ENCODE measurements around the gene ITGB5.
"Not testable (repeated sequence)": the region's sequence is repeated elsewhere in the genome, so short reads cannot be mapped to it uniquely, and the experiment has no call there.

Gene ITGB5

GRCh38 chr3:124770336-124771082 is 116.7 kb downstream of the ITGB5 start:
- DNase-seq (ENCODE audit: low spot score): peak; percentile 16

DNA sequence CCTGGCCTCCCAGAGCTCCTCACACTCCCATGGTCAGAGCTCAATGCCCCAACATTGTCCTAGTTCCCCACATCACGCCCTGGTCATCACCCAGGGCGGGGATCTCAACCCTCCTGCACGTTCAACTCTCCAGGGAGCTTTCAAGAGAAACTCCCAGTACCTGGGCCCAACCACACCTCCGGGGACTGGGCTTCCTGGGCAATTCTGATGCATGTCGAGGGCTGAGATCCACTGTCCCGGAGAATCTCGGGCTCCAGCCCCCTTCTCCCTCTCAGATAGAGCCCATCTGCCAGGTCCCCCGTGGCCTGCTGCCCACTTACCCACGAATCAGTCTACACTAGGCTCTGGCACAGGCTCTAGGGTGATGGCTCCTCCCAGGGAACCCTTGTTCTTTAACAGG is 117.7 kb downstream of the ITGB5 start:
- DNase-seq (ENCODE audit: low spot score): no peak

DNA sequence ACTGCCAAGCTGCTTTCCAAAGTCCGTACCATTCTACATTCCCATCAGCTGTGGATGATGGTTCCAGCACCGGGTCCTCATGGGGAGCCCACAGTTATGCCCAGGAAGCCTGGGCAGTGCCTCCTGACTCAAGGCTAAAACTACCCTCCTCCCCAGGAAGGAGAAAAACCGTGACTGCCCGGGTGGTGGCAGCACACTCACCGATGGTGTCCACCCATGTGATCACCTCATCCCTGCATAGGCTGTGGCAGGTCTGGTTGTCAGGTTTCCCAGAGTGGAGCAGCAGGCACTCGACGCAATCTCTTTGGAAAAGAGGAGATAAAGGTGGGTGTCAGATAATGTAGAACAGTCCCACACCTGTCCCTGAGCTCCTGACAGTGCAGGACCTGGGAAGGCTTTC is 118.4 kb downstream of the ITGB5 start:
- DNase-seq (ENCODE audit: low spot score): no peak

DNA sequence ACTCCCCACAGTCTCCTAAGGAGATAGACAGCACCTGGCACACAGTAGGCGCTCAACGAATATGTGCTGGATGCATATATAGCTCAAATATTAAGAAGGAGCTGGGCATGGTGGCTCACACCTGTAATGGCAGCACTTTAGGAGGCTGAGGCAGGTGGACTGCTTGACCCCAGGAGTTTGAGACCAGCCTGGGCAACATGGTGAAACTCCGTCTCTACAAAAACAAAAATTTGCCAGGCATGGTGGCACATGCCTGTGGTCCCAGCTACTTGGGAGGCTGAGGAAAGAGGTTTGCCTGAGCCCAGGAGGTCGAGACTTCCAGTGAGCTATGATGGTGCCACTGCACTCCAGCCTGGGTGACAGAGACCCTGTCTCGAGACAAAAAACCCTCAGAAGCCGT is 119.5 kb downstream of the ITGB5 start:
- no peak for DNase-seq (ENCODE audit: low spot score)

DNA sequence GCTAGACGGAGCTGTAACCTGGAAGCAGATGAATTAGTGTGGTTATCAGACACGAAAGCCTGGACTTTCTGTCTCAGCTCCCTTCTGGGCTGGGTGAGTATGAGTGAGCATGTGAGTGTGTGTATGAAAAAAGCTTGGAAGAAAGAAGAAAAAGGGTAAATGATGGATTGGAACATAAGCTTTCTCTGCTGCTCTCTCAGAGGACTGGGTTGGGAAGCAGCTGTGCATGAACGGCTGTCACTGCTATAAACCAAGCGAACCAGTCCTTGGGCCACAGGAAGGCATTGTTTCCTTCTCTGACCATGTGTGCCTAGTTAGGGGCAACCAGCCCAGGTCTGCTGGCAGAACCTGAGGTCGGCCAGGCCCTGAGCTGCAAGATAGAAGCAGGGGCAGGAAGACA is 119.9 kb downstream of the ITGB5 start:
- no peak for DNase-seq (ENCODE audit: low spot score)

DNA sequence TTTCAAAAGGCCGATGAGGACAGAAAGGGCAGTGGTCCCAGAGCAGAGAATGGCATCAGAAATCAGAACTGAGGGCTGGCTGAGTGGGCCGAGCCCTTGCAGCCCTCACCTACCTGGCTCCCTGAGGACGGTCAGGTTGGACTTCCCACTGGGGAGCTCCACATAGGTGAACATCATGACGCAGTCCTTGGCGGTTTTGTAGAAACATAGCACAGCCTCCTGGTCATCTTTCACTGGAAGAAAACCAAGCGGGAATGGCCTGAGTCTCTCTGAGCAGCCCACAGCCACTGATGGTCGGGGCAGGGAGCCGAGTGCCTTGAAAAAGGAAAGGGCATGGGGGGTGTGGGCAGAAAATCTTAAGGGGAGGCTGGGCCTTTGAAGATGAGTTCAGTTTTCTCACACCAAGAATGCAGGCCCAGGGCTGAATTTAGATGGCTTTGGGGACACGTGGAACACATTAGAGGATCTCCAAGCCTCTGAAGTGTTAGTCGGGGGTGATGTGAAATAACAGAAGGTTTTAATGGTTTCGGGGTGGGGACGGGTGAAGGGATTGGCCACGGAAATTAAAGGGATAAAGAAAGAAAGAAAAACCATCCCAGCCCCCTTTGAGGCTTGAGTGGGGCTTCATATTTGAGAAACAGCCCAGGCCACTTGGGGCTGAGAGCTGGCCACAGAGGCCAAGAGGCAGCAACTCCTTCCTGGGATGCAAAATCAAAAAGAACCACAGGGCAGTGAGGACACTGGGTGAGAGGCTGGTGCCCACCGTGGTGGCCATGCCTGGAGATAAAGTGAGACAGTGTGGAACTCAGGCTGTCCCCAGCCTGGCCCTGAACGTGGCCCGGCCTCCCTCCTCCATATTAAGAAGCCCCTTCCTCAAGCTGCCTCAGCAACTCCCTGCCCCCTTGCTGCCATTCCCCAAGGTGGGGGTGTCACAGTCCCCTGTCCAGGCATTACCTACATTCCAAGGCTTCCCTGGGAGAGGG is 120.8 kb downstream of the ITGB5 start:
- no peak for DNase-seq (ENCODE audit: low spot score)

DNA sequence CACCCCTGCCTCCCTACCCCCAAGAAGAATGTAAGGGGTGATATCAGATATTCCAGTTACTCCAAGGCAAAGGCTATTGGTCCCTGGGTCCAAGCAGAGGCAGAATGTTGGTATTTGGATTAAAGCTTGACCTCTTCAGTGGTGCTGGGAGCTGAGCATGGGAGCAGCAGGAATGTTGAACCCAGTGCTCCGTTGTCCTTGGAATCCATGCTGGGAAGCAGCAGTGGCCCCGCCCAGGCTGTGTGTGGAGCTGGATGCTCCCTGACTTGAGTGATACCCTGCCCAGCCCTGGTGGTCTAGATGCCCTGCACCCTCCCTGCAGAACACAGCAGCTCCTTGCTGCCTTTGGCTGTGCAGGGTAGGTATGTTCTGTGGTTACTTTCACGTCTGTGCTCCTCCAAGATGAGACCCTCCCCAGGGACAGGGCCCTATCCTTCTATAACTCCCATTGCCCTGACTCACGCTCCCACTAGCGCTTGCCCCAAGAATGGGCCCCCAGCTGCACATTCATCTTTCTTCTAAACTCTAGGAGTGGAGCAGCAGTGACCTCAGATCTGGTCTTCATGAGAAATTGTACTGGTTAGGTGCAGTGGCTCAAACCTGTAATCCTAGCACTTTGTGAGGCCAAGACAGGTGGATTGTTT is 121.8 kb downstream of the ITGB5 start:
- no peak for DNase-seq (ENCODE audit: low spot score)

- DNase-seq (ENCODE audit: low spot score): no peak
Measured at GRCh38 chr3:124764746-124765145, 122.4 kb downstream of the ITGB5 start.

DNA sequence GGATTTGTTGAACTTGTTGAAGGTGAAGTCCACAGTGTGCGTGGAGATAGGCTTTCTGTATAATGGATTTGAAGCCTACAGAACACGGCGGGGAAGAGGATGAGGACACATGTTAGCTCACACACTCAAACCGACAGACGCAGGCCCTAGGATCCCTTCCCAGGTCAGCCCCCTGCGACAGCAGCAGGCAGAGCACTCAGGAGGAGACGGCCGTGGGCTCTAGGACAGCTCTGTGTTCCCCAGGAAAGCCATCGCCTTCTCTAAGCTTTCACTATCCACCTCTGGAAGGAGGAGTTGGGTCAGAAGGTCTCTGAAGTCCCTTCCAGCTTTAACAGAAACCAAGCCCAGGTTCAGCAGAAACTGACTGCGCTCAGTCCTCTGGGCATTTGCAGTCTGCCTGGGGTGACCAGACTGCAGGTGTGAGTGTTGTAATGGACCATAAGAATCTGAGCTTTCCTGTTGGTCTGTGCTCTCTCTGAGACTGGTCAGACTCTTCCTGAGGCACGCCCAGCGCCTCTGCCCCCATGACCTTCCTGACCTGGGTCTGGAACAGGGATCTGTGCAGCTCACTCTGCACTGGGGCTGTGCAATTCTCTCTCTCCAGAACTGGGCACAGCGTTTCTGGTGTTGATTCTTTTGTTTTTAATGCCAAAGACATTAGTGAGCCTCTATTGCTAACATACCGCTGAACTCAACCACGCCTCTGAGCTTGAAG is 123.4 kb downstream of the ITGB5 start:
- peak; percentile 17 for DNase-seq (ENCODE audit: low spot score)

- DNase-seq (ENCODE audit: low spot score): no peak
Measured at GRCh38 chr3:124763206-124763605, 124.0 kb downstream of the ITGB5 start.

DNA sequence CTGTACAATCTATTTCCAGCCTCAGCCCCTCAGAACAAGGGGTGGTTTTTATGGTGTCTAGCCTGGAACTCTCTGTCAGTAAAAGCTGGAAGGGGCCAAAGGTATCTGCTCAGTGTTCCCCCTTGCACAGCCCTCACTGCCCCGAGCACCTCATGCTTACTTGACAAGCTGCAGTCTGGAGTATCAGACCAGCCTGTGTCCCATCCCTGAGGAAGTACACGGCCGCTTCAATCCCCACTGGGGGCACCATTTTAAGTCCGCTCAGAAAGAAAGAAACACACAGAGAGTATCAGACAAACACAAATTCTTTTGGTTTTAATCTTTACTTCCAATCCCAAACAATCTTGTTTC is 124.5 kb downstream of the ITGB5 start:
- no peak for DNase-seq (ENCODE audit: low spot score)

- DNase-seq (ENCODE audit: low spot score): no peak
Measured at GRCh38 chr3:124761935-124762660, 125.1 kb downstream of the ITGB5 start.

GRCh38 chr3:124761250-124761796 is 125.8 kb downstream of the ITGB5 start:
- DNase-seq (ENCODE audit: low spot score): peak; percentile 86

GRCh38 chr3:124760601-124761000 is 126.6 kb downstream of the ITGB5 start:
- peak; percentile 80 for DNase-seq (ENCODE audit: low spot score)

DNA sequence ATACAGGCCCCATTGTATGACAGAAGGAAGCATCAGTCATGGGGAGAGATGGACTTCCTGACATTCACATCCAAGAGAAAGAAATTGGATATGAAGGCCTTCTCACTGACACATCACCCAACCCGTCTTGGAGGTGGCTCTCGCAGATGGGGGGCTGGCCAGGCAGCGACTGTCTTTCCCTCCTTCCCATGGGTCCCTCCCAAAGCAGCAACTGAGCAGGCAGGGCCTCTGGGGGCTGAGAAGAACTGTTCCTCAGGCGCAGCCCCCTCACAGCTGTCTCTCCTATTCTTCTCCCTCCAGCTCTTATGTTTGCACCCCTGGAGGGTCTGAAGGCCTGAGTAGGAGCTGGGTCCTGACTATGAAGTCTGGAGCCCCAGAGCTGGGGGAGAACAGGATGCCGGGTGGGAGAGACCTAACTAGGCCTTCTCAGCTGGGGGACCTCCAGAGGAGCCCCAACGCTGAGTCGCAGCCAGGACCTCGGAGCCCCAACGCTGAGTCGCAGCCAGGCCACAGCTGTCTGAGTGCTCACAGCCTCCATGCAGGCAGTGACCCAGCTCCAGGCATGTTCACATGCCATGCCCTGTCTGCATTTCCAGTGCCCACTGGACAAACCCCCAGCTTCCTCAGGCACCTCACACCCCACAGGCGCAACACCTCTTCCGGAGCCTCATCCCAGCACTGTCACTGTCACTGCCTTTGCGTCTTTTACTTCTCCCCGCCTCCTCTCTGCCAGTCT is 127.3 kb downstream of the ITGB5 start:
- DNase-seq (ENCODE audit: low spot score): no peak

GRCh38 chr3:124758851-124759635 is 128.1 kb downstream of the ITGB5 start:
- DNase-seq (ENCODE audit: low spot score): no peak

GRCh38 chr3:124757926-124758325 is 129.2 kb downstream of the ITGB5 start:
- DNase-seq (ENCODE audit: low spot score): not testable (repeated sequence)

DNA sequence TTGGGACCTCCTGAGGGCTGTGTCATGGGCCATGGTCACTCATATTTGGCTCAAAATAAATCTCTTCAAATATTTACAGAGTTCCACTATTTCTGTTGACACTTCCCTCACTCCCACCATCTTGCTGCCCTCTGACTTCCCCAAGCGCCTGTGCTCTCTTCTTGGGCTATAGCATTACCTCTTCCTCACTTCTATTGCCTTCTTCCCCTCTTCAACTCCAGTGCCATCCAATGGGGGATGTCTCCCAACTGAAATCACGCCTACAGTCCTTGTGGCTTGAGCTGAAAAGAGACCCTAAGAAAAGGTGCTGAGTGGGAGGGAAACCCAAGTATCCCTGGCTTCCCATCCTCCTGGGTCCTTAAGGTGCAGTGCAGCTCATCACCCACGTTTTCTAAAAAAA is 135.1 kb downstream of the ITGB5 start:
- DNase-seq (ENCODE audit: low spot score): no peak

- no peak for DNase-seq (ENCODE audit: low spot score)
Measured at GRCh38 chr3:124751501-124751900, 135.7 kb downstream of the ITGB5 start.

- not testable (repeated sequence) for DNase-seq (ENCODE audit: low spot score)
Measured at GRCh38 chr3:124749877-124750276, 137.3 kb downstream of the ITGB5 start.

Measured in AG08395 (cell line).